ENCODE measurements around the gene ZNF652.

The ZNF652 gene

GRCh38 chr17:49361129-49361901 lies 735 bp downstream of the ZNF652 start:
- no peaks in the 10 kb centered on the region for H3K27me3 ChIP-seq (replicated peaks in 2 of 5; ENCODE audit: control insufficient read depth in 4 of 5, insufficient read depth in 5 of 5, low read length in 4 of 5)
- CTCF ChIA-PET = interaction anchor here (0.5 to 6.4 kb wide), 9 partner anchors 9 to 44 kb away, joined by 3 to 62 read pairs (median 3); no protein-coding TSS in a partner anchor
- peak overlapping the region; percentile 68 to 88 (median 79) for H3K4me3 ChIP-seq (ENCODE audit: control insufficient read depth in 1 of 7, extremely low read depth in 1 of 7, insufficient read depth in 4 of 7, low read depth in 2 of 7, low read length in 6 of 7)
- no peaks in the 10 kb centered on the region for H3K9me3 ChIP-seq (ENCODE audit: control extremely low read depth in 1 of 5, control insufficient read depth in 4 of 5, insufficient read depth in 2 of 5, low read depth in 1 of 5, low read length in 4 of 5)
- peak overlapping the region; percentile 15 to 74 for H3K27ac ChIP-seq (ENCODE audit: insufficient read depth in 1 of 2, low read depth in 1 of 2, low read length in 2 of 2, poor library complexity in 1 of 2, severe bottlenecking in 2 of 2)
- POLR2A ChIA-PET = interaction anchor here (0.6 to 1.1 kb wide), 2 partner anchors 22 to 30 kb away, joined by 3 to 5 read pairs; no protein-coding TSS in a partner anchor
- peak; percentile 72 to 90 (median 83) for DNase-seq
- WGBS (ENCODE audit: insufficient coverage) = 0% methylated on average over 26 of the region's 52 CpGs
- peaks cover 26 to 47% (median 37%) of the 10 kb centered on the region in 4 experiments for H3K4me1 ChIP-seq (ENCODE audit: control extremely low read depth in 1 of 4, control insufficient read depth in 4 of 4, insufficient read depth in 4 of 4, low read length in 3 of 4)
- H3K36me3 ChIP-seq (ENCODE audit: control insufficient read depth in 4 of 4, insufficient read depth in 4 of 4, low read length in 3 of 4) = no peaks in the 10 kb centered on the region

GRCh38 chr17:49360796-49361128 lies 1.3 kb downstream of the ZNF652 start:
- peak overlapping the region; percentile 9 to 74 for H3K27ac ChIP-seq (ENCODE audit: insufficient read depth in 1 of 2, low read depth in 1 of 2, low read length in 2 of 2, poor library complexity in 1 of 2, severe bottlenecking in 2 of 2)
- peak in 1 of 3 donors; percentile 64 for DNase-seq
- peaks cover 26 to 46% (median 37%) of the 10 kb centered on the region in 4 experiments for H3K4me1 ChIP-seq (ENCODE audit: control extremely low read depth in 1 of 4, control insufficient read depth in 4 of 4, insufficient read depth in 4 of 4, low read length in 3 of 4)
- CTCF ChIA-PET = interaction anchor here (0.7 to 6.4 kb wide), 8 partner anchors 8 to 44 kb away, joined by 3 to 62 read pairs (median 6); no protein-coding TSS in a partner anchor
- peak overlapping the region; percentile 68 to 88 (median 79) for H3K4me3 ChIP-seq (ENCODE audit: control insufficient read depth in 1 of 7, extremely low read depth in 1 of 7, insufficient read depth in 4 of 7, low read depth in 2 of 7, low read length in 6 of 7)
- no peaks in the 10 kb centered on the region for H3K9me3 ChIP-seq (ENCODE audit: control extremely low read depth in 1 of 5, control insufficient read depth in 4 of 5, insufficient read depth in 2 of 5, low read depth in 1 of 5, low read length in 4 of 5)
- WGBS (ENCODE audit: insufficient coverage) = 5% methylated on average over 8 of the region's 8 CpGs
- POLR2A ChIA-PET = interaction anchor here (0.6 to 1.1 kb wide), 3 partner anchors 16 to 30 kb away, joined by 3 to 5 read pairs (median 3); no protein-coding TSS in a partner anchor
- no peaks in the 10 kb centered on the region for H3K27me3 ChIP-seq (replicated peaks in 2 of 5; ENCODE audit: control insufficient read depth in 4 of 5, insufficient read depth in 5 of 5, low read length in 4 of 5)
- H3K36me3 ChIP-seq (ENCODE audit: control insufficient read depth in 4 of 4, insufficient read depth in 4 of 4, low read length in 3 of 4) = no peaks in the 10 kb centered on the region

- DNase-seq = peak in 2 of 3 donors; percentile 28 to 48
- H3K4me1 ChIP-seq (ENCODE audit: control extremely low read depth in 1 of 4, control insufficient read depth in 4 of 4, insufficient read depth in 4 of 4, low read length in 3 of 4) = peaks cover 26 to 46% (median 36%) of the 10 kb centered on the region in 4 experiments
- CTCF ChIA-PET = interaction anchor here (1.0 to 6.4 kb wide), 8 partner anchors 8 to 44 kb away, joined by 3 to 62 read pairs (median 8); no protein-coding TSS in a partner anchor
Observed at GRCh38 chr17:49359990-49360795, 1.9 kb downstream of the ZNF652 start.

DNA sequence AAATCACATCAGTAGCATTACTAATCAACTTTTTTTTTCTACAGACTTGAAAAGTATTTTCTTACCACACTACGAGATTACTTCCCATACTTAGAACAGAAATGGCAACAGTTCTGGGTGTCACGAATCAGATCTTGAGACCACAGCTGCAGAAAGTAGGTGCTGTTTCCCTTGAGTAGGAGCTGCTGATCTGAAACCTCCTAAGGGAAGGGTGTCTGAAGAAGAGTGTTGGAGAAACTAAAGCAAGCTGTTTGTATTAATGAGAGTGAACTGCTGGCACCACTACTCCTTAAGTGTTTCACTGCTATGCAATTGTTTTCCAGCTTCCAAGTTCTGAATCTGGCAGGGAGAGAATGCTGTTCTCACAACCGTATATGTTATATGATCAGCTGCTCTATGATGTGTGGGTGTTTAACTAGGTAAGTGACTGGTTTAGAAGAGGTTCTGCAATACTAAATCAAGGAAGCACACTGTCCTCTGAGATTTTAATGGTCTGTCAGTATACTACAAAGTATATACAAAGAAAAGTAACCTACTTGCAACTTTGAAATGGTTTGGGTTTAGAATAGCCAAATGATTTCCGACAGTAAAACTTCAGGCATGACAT lies 3.3 kb downstream of the ZNF652 start:
- H3K4me3 ChIP-seq (ENCODE audit: control insufficient read depth in 1 of 7, extremely low read depth in 1 of 7, insufficient read depth in 4 of 7, low read depth in 2 of 7, low read length in 6 of 7) = peak overlapping the region in 1 of 7 experiments; percentile 38
- ChIA-PET POLR2A (interaction anchor here (1.3 kb wide), 1 partner anchor 12 kb away, joined by 3 read pairs; no protein-coding TSS in a partner anchor), CTCF (interaction anchor here (0.9 to 2.8 kb wide), 9 partner anchors 9 to 198 kb away, joined by 3 to 12 read pairs (median 4); no protein-coding TSS in a partner anchor)

More at GRCh38 chr17:49359990-49360795, 1.9 kb downstream of the ZNF652 start:
- Histone ChIP-seq H3K36me3 (ENCODE audit: control insufficient read depth in 4 of 4, insufficient read depth in 4 of 4, low read length in 3 of 4) (no peaks in the 10 kb centered on the region), H3K9me3 (ENCODE audit: control extremely low read depth in 1 of 5, control insufficient read depth in 4 of 5, insufficient read depth in 2 of 5, low read depth in 1 of 5, low read length in 4 of 5) (no peaks in the 10 kb centered on the region), H3K4me3 (ENCODE audit: control insufficient read depth in 1 of 7, extremely low read depth in 1 of 7, insufficient read depth in 4 of 7, low read depth in 2 of 7, low read length in 6 of 7) (peak overlapping the region in 6 of 7 experiments; percentile 68 to 87 (median 79)), H3K27me3 (replicated peaks in 2 of 5; ENCODE audit: control insufficient read depth in 4 of 5, insufficient read depth in 5 of 5, low read length in 4 of 5) (no peaks in the 10 kb centered on the region), H3K27ac (ENCODE audit: insufficient read depth in 1 of 2, low read depth in 1 of 2, low read length in 2 of 2, poor library complexity in 1 of 2, severe bottlenecking in 2 of 2) (peak overlapping the region in 1 of 2 experiments; percentile 74)
- POLR2A ChIA-PET = interaction anchor here (0.6 to 1.1 kb wide), 2 partner anchors 15 to 21 kb away, joined by 3 to 5 read pairs; no protein-coding TSS in a partner anchor
- 11% methylated on average over 3 of the region's 8 CpGs for WGBS (ENCODE audit: insufficient coverage)

DNA sequence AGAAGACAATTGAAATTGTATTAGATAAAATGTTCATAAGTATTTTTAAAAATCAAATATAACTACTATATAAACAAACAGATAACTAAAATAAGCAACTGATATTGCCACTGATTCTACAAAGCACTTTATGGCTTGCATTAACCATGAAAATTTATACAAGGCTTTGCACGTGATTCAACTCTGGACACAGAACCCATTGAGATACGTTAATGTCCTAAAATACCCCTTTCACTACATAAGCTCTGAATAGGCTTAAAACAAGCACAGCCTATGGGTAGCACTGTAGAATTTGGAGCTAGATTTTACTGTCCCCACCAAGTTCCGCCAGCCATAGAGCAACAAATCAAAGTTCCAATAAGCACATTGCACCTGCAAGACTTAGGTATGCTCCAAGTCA lies 4.5 kb downstream of the ZNF652 start:
- H3K27ac ChIP-seq (ENCODE audit: insufficient read depth in 1 of 2, low read depth in 1 of 2, low read length in 2 of 2, poor library complexity in 1 of 2, severe bottlenecking in 2 of 2) = no peak overlapping the region
- POLR2A ChIA-PET = no interaction called here
- WGBS (ENCODE audit: insufficient coverage) = no CpG with 5 or more reads among the region's 3 CpGs

More for the DNA sequence above, 3.3 kb downstream of the ZNF652 start:
- H3K9me3 ChIP-seq (ENCODE audit: control extremely low read depth in 1 of 5, control insufficient read depth in 4 of 5, insufficient read depth in 2 of 5, low read depth in 1 of 5, low read length in 4 of 5) = no peaks in the 10 kb centered on the region
- H3K36me3 ChIP-seq (ENCODE audit: control insufficient read depth in 4 of 4, insufficient read depth in 4 of 4, low read length in 3 of 4) = no peaks in the 10 kb centered on the region
- DNase-seq = peak in 2 of 3 donors; percentile 39 to 53
- WGBS (ENCODE audit: insufficient coverage) = 60% methylated on average over 2 of the region's 4 CpGs
- H3K27me3 ChIP-seq (replicated peaks in 2 of 5; ENCODE audit: control insufficient read depth in 4 of 5, insufficient read depth in 5 of 5, low read length in 4 of 5) = no peaks in the 10 kb centered on the region
- peaks cover 26 to 46% (median 36%) of the 10 kb centered on the region in 4 experiments for H3K4me1 ChIP-seq (ENCODE audit: control extremely low read depth in 1 of 4, control insufficient read depth in 4 of 4, insufficient read depth in 4 of 4, low read length in 3 of 4)
- no peak overlapping the region for H3K27ac ChIP-seq (ENCODE audit: insufficient read depth in 1 of 2, low read depth in 1 of 2, low read length in 2 of 2, poor library complexity in 1 of 2, severe bottlenecking in 2 of 2)

DNA sequence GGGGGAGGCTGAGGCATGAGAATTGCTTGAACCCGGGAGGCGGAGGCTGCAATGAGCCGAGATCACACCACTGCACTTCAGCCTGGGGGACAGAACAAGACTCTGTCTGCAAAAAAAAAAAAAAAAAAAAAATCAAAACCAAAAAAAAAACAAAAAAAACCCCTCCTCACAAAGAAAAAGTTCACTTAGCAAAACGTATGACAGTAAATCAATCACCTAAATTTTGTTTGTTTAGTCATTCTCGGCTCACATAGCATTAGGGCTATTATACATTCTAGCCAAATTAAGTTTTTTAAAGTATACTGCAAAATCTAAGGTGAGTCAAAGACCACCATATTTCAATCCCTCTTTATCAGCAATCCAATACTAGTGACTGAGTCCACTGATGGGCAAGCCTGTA lies 5.7 kb downstream of the ZNF652 start:
- POLR2A ChIA-PET = no interaction called here
- no peak overlapping the region for H3K27ac ChIP-seq (ENCODE audit: insufficient read depth in 1 of 2, low read depth in 1 of 2, low read length in 2 of 2, poor library complexity in 1 of 2, severe bottlenecking in 2 of 2)
- H3K4me3 ChIP-seq (ENCODE audit: control insufficient read depth in 1 of 7, extremely low read depth in 1 of 7, insufficient read depth in 4 of 7, low read depth in 2 of 7, low read length in 6 of 7) = no peak overlapping the region
- H3K9me3 ChIP-seq (ENCODE audit: control extremely low read depth in 1 of 5, control insufficient read depth in 4 of 5, insufficient read depth in 2 of 5, low read depth in 1 of 5, low read length in 4 of 5) = no peaks in the 10 kb centered on the region
- no CpG with 5 or more reads among the region's 5 CpGs for WGBS (ENCODE audit: insufficient coverage)
- H3K4me1 ChIP-seq (ENCODE audit: control extremely low read depth in 1 of 4, control insufficient read depth in 4 of 4, insufficient read depth in 4 of 4, low read length in 3 of 4) = peaks cover 22 to 39% (median 31%) of the 10 kb centered on the region in 4 experiments
- CTCF ChIA-PET = no interaction called here
- no peaks in the 10 kb centered on the region for H3K36me3 ChIP-seq (ENCODE audit: control insufficient read depth in 4 of 4, insufficient read depth in 4 of 4, low read length in 3 of 4)
- no peak for DNase-seq
- H3K27me3 ChIP-seq (replicated peaks in 2 of 5; ENCODE audit: control insufficient read depth in 4 of 5, insufficient read depth in 5 of 5, low read length in 4 of 5) = no peaks in the 10 kb centered on the region

More for the DNA sequence above, 4.5 kb downstream of the ZNF652 start:
- DNase-seq = no peak
- Histone ChIP-seq H3K4me1 (ENCODE audit: control extremely low read depth in 1 of 4, control insufficient read depth in 4 of 4, insufficient read depth in 4 of 4, low read length in 3 of 4) (peaks cover 24 to 41% (median 32%) of the 10 kb centered on the region in 4 experiments), H3K4me3 (ENCODE audit: control insufficient read depth in 1 of 7, extremely low read depth in 1 of 7, insufficient read depth in 4 of 7, low read depth in 2 of 7, low read length in 6 of 7) (no peak overlapping the region), H3K36me3 (ENCODE audit: control insufficient read depth in 4 of 4, insufficient read depth in 4 of 4, low read length in 3 of 4) (no peaks in the 10 kb centered on the region), H3K9me3 (ENCODE audit: control extremely low read depth in 1 of 5, control insufficient read depth in 4 of 5, insufficient read depth in 2 of 5, low read depth in 1 of 5, low read length in 4 of 5) (no peaks in the 10 kb centered on the region), H3K27me3 (replicated peaks in 2 of 5; ENCODE audit: control insufficient read depth in 4 of 5, insufficient read depth in 5 of 5, low read length in 4 of 5) (no peaks in the 10 kb centered on the region)
- CTCF ChIA-PET = interaction anchor here (0.8 to 2.2 kb wide), 7 partner anchors 8 to 36 kb away, joined by 3 to 8 read pairs (median 3); no protein-coding TSS in a partner anchor
